Mammary epithelial cell (primary cell): ENCODE data around the gene EP300.

ENCODE experiments used
- CTCF ChIP-seq, 2 donors: IDR thresholded peaks in 1 of 2; conservative IDR thresholded peaks in 1 of 2; 2 replicates each; pipeline ENCODE4 v1.5.1; 2011 to 2012; ENCODE audit warnings: inconsistent platforms in 2 of 2, low read length in 2 of 2, mild to moderate bottlenecking in 2 of 2, control low read depth in 1 of 2, low read depth in 1 of 2; ENCODE audit not compliant: insufficient read depth in 1 of 2; ENCODE audit errors: extremely low read depth in 1 of 2
- EZH2 ChIP-seq: IDR thresholded peaks from 2 replicates; pipeline ENCODE4 v1.6.1; 2012; ENCODE audit warnings: low read length, inconsistent platforms, borderline replicate concordance

GRCh38 chr22:41117127-41117965, 25.0 kb downstream of the EP300 start:
- TF ChIP-seq CTCF (conservative IDR thresholded peaks at IDR 0.05 in 1 of 2, IDR thresholded peaks at IDR 0.05 in 1 of 2; ENCODE audit: extremely low read depth in 1 of 2, insufficient read depth in 1 of 2, low read depth in 1 of 2, low read length in 2 of 2) (no peak), EZH2 (no peak)
